Measurements from ENCODE around the gene VWA5B2. TPM values are rescaled to one million over a fixed set of nuclear protein-coding genes. Genes with fewer than 3 reads are reported as not detected.
A peak's percentile ranks its signal among the peaks of the same experiment; 100 is the strongest.
"Not testable (repeated sequence)": the region's sequence is repeated elsewhere in the genome, so short reads cannot be mapped to it uniquely, and the experiment has no call there.

Gene VWA5B2
- polyA plus RNA-seq, 1 donor from 2014 or later, result 0.33 TPM

GRCh38 chr3:184262764-184263179, 33.4 kb downstream of the VWA5B2 start:
- H3K4me3 ChIP-seq (ENCODE audit: low read length), result peak overlapping the region; percentile 75
- H3K9me3 ChIP-seq (ENCODE audit: low read length), result no peaks in the 10 kb centered on the region
- peaks cover 47% of the 10 kb centered on the region for H3K27me3 ChIP-seq (ENCODE audit: insufficient read depth, low read depth, low read length)
- no peaks in the 10 kb centered on the region for H3K36me3 ChIP-seq (ENCODE audit: insufficient read depth, low read length)
- H3K27ac ChIP-seq (ENCODE audit: low read length), result peak overlapping the region; percentile 82
- H2AFZ ChIP-seq (ENCODE audit: low read depth, low read length), result no peak overlapping the region
- H3K4me2 ChIP-seq (ENCODE audit: low read length), result peak overlapping the region; percentile 73
- peak; percentile 20 for TF ChIP-seq TAF1 (IDR thresholded peaks at IDR 0.05; ENCODE audit: low read depth)
- TF ChIP-seq RAD21 (conservative IDR thresholded peaks at IDR 0.05), result no peak
- TF ChIP-seq POLR2AphosphoS5 (IDR thresholded peaks at IDR 0.05), result peak; percentile 4
- no peaks in the 10 kb centered on the region for H3K9me2 ChIP-seq (ENCODE audit: insufficient read depth, low read length)
- no peaks in the 10 kb centered on the region for H3K79me2 ChIP-seq (replicated peaks; ENCODE audit: insufficient read depth, low read length)
- peak overlapping the region; percentile 85 for H3K9ac ChIP-seq (ENCODE audit: low read length)
- no peaks in the 10 kb centered on the region for H4K20me1 ChIP-seq (ENCODE audit: insufficient read depth)
- H3F3A ChIP-seq (ENCODE audit: insufficient read depth, low read length, poor library complexity, severe bottlenecking), result no peaks in the 10 kb centered on the region

GRCh38 chr3:184267249-184267648, 37.9 kb downstream of the VWA5B2 start:
- H3K27me3 ChIP-seq (ENCODE audit: insufficient read depth, low read depth, low read length), result peaks cover 13% of the 10 kb centered on the region
- H3K4me2 ChIP-seq (ENCODE audit: low read length); H3K9me3 ChIP-seq (ENCODE audit: low read length); H3K4me3 ChIP-seq (ENCODE audit: low read length); H3K9me2 ChIP-seq (ENCODE audit: insufficient read depth, low read length); H3K27ac ChIP-seq (ENCODE audit: low read length); H2AFZ ChIP-seq (ENCODE audit: low read depth, low read length); H3F3A ChIP-seq (ENCODE audit: insufficient read depth, low read length, poor library complexity, severe bottlenecking); H3K36me3 ChIP-seq (ENCODE audit: insufficient read depth, low read length); H3K79me2 ChIP-seq (replicated peaks; ENCODE audit: insufficient read depth, low read length); H3K9ac ChIP-seq (ENCODE audit: low read length); H4K20me1 ChIP-seq (ENCODE audit: insufficient read depth): not testable (repeated sequence)

- H3K4me3 ChIP-seq (ENCODE audit: low read length), result no peak overlapping the region
- H3K79me2 ChIP-seq (replicated peaks; ENCODE audit: insufficient read depth, low read length), result no peaks in the 10 kb centered on the region
- H3K36me3 ChIP-seq (ENCODE audit: insufficient read depth, low read length), result no peaks in the 10 kb centered on the region
- no peak overlapping the region for H3K27ac ChIP-seq (ENCODE audit: low read length)
- no peaks in the 10 kb centered on the region for H4K20me1 ChIP-seq (ENCODE audit: insufficient read depth)
- no peaks in the 10 kb centered on the region for H3F3A ChIP-seq (ENCODE audit: insufficient read depth, low read length, poor library complexity, severe bottlenecking)
- no peak overlapping the region for H3K9ac ChIP-seq (ENCODE audit: low read length)
- H3K9me3 ChIP-seq (ENCODE audit: low read length), result no peaks in the 10 kb centered on the region
- TF ChIP-seq MXI1 (conservative IDR thresholded peaks at IDR 0.05; ENCODE audit: poor library complexity, severe bottlenecking) (no peak), TAF1 (IDR thresholded peaks at IDR 0.05; ENCODE audit: low read depth) (no peak), POLR2AphosphoS5 (IDR thresholded peaks at IDR 0.05) (no peak), SMC3 (conservative IDR thresholded peaks at IDR 0.05; ENCODE audit: poor library complexity) (no peak), REST (IDR thresholded peaks at IDR 0.05; ENCODE audit: borderline replicate concordance) (no peak), EZH2 (IDR thresholded peaks at IDR 0.05; ENCODE audit: borderline replicate concordance, insufficient read depth, low read length, poor library complexity, severe bottlenecking) (no peak), CTCF (IDR thresholded peaks at IDR 0.05; ENCODE audit: poor library complexity, severe bottlenecking) (no peak), RAD21 (conservative IDR thresholded peaks at IDR 0.05) (no peak), EP300 (conservative IDR thresholded peaks at IDR 0.05; ENCODE audit: poor library complexity, severe bottlenecking) (no peak)
- H3K9me2 ChIP-seq (ENCODE audit: insufficient read depth, low read length), result no peaks in the 10 kb centered on the region
- no peak overlapping the region for H3K4me2 ChIP-seq (ENCODE audit: low read length)
- no peak overlapping the region for H2AFZ ChIP-seq (ENCODE audit: low read depth, low read length)
- H3K27me3 ChIP-seq (ENCODE audit: insufficient read depth, low read depth, low read length), result peaks cover 26% of the 10 kb centered on the region
Observed at GRCh38 chr3:184272269-184272668, 42.9 kb downstream of the VWA5B2 start.

All from neural cell (in vitro differentiated cells).